Measurements from ENCODE around the gene PANX3.
A peak's percentile ranks its signal among the peaks of the same experiment; 100 is the strongest.

Gene PANX3

DNA sequence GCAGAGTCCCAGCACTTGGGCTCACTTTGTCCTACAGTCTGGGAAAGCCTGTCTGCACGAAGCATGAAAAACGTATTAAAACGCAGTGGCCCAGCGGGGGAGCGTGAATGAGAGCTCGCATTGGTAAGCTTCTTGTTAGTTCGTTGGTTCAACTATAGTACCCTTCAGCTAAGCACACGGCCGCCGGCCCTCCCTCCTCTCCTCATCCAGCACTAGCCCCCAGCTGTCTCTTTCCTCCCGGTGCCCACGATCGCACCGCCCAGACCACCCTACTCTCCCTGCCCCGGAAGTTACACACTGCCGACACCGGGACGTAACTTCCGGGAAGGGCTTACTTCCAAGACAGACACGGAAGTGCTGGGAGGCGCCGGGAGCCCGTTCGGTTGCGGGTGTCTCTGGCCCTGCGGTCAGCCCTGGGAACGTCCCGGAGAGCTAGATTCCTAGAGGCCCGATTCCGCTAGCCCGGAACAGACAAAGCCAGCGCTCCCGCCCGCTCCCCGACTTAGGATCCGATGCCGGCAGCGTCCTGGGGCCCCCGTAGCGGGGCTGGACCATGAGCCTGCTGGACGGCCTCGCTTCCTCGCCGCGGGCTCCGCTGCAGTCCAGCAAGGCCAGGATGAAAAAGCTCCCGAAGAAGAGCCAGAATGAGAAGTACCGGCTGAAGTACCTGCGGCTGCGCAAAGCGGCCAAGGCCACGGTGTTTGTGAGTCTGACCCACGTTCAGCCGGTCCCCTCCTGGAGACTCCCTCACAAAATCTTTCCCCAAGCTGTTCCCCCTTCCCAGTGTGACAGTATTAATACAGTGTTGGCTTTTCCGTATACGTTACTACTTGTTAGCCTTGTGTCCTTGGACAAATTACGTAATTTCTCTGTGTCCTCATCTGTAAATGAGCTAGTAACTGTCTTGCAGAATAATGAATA is 11.6 kb downstream of the PANX3 start, which contains the start of gene TBRG1:
TBRG1 (plus strand) TSS at position 334 of the 921 bp plus-strand sequence; CDS start at position 554, 220 bp downstream.
- Histone ChIP-seq H3K4me2 (ENCODE audit: low read length) (peak within 1 kb of the TSS; percentile 85), H3K36me3 (ENCODE audit: insufficient read depth, low read length) (peaks cover 30% of the 10 kb centered on the region), H3K4me1 (ENCODE audit: control insufficient read depth, insufficient read depth, low read length) (peaks cover 18% of the 10 kb centered on the region), H3K9me3 (replicated peaks; ENCODE audit: low read length) (no peaks in the 10 kb centered on the region), H3K27me3 (ENCODE audit: control insufficient read depth, insufficient read depth, low read length) (peaks cover 15% of the 10 kb centered on the region), H3K4me3 (ENCODE audit: low read length) (peak within 1 kb of the TSS; percentile 87), H3K9ac (ENCODE audit: low read depth, low read length) (peak within 1 kb of the TSS; percentile 98)

DNA sequence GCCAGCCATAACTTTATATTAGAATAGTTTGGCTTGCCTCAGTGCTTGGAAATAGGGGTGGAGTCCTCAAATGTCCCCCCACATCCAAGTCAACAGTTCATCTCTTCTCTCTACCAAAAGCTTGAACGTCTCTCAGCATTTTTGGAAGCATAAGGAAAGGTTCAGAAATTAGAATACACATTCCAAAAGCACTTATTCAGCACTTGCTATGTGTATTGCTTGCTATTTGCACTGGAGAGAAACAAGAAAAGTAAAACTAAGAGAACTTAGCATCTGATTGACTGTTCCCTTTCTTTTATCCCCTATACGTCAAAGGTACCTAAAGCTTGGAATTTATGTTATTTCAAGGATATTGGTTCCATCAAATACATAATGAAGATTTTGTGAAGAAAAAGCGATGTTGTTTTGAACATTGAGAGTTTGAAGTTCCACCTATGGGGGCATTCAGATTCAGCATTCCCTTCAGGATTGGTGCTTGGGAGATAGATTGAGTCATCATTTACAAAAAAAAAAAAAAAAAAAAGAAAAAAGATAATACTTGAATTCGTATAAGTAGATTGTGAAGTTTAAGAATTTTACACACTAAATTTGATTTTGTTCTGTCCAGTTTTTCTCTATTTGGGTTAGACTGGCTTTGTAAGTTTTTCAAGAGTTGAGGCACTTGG is 12.8 kb downstream of the PANX3 start:
- Histone ChIP-seq H3K9ac (ENCODE audit: low read depth, low read length) (peak overlapping the region; percentile 98), H3K36me3 (ENCODE audit: insufficient read depth, low read length) (peaks cover 38% of the 10 kb centered on the region), H3K27me3 (ENCODE audit: control insufficient read depth, insufficient read depth, low read length) (peaks cover 8% of the 10 kb centered on the region), H3K4me1 (ENCODE audit: control insufficient read depth, insufficient read depth, low read length) (peaks cover 18% of the 10 kb centered on the region), H3K9me3 (replicated peaks; ENCODE audit: low read length) (no peaks in the 10 kb centered on the region), H3K4me2 (ENCODE audit: low read length) (peak overlapping the region; percentile 85), H3K4me3 (ENCODE audit: low read length) (peak overlapping the region; percentile 87)

DNA sequence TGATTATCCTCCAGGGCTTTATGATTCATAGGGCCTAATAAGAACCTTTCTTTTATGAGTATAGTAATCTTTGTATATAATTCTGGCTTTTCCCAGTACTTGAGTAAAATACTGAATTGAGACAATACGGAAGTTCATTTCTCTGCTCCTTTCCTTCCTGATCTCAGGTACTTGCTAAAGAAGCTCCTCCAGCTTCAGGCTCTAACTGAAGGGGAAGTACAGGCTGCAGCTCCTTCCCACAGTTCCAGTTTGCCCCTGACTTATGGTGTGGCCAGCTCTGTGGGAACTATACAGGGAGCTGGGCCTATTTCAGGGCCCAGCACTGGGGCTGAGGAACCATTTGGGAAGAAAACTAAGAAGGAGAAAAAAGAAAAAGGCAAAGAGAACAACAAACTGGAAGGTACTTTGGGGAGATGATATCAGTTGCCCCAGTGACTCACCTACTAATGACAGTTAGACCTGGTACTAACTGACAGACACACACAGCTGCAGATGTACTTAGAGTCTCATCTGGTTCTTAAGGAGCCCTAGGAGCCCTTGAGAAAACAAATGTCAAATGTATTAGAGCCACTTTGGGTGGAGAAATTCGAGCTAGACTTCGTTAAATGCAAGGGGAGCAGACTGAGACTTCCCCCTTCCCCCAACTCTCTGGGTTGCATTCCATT is 14.4 kb downstream of the PANX3 start:
- Histone ChIP-seq H3K9ac (ENCODE audit: low read depth, low read length) (no peak overlapping the region), H3K36me3 (ENCODE audit: insufficient read depth, low read length) (peaks cover 47% of the 10 kb centered on the region), H3K9me3 (replicated peaks; ENCODE audit: low read length) (no peaks in the 10 kb centered on the region), H3K4me3 (ENCODE audit: low read length) (no peak overlapping the region), H3K4me2 (ENCODE audit: low read length) (peak overlapping the region; percentile 42), H3K4me1 (ENCODE audit: control insufficient read depth, insufficient read depth, low read length) (peaks cover 18% of the 10 kb centered on the region), H3K27me3 (ENCODE audit: control insufficient read depth, insufficient read depth, low read length) (no peaks in the 10 kb centered on the region)

DNA sequence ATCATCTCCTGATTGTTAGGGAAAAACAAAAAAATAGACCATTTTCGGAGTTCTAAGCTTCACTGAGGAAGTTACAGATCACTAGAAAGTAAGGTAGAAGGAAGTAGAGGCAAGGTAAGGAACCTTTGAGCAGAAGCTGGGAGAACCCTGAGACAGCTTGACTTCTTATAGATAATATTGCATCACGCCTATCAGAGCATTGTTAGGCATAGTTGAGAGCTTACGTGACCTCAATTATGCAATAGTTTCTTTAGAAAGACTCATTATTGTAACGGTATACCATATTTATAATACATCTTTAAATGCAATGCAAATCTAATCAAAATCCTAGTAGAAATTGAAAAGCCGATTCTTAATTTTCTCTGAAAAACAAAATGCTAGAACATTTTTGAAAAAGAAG is 16.3 kb downstream of the PANX3 start:
- peaks cover 12% of the 10 kb centered on the region for H3K4me1 ChIP-seq (ENCODE audit: control insufficient read depth, insufficient read depth, low read length)
- peaks cover 67% of the 10 kb centered on the region for H3K36me3 ChIP-seq (ENCODE audit: insufficient read depth, low read length)
- no peak overlapping the region for H3K4me3 ChIP-seq (ENCODE audit: low read length)
- H3K9me3 ChIP-seq (replicated peaks; ENCODE audit: low read length), result no peaks in the 10 kb centered on the region
- no peak overlapping the region for H3K4me2 ChIP-seq (ENCODE audit: low read length)
- no peaks in the 10 kb centered on the region for H3K27me3 ChIP-seq (ENCODE audit: control insufficient read depth, insufficient read depth, low read length)
- H3K9ac ChIP-seq (ENCODE audit: low read depth, low read length), result no peak overlapping the region

DNA sequence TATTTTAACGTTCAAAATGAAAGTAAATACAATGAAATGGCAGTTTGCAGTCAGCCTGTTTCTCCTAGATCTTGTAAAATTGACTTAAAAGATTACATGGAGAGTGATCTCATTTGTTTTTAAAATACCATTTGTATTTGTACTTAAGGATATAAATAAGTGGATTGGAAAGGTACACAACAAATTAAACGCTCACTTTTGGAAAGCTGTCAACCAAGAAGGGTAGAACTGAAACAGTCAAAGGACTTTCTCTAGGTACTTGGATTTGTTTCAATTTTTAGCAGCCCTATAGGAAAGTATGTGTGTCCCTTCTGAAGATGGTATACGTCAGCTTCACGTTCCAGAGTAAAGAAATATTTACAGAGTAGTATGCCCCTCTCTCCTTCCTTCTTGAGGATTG is 18.7 kb downstream of the PANX3 start:
- peaks cover 79% of the 10 kb centered on the region for H3K36me3 ChIP-seq (ENCODE audit: insufficient read depth, low read length)
- H3K4me1 ChIP-seq (ENCODE audit: control insufficient read depth, insufficient read depth, low read length), result peaks cover 7% of the 10 kb centered on the region
- no peak overlapping the region for H3K4me3 ChIP-seq (ENCODE audit: low read length)
- no peak overlapping the region for H3K4me2 ChIP-seq (ENCODE audit: low read length)
- no peaks in the 10 kb centered on the region for H3K9me3 ChIP-seq (replicated peaks; ENCODE audit: low read length)
- no peaks in the 10 kb centered on the region for H3K27me3 ChIP-seq (ENCODE audit: control insufficient read depth, insufficient read depth, low read length)
- H3K9ac ChIP-seq (ENCODE audit: low read depth, low read length), result no peak overlapping the region

DNA sequence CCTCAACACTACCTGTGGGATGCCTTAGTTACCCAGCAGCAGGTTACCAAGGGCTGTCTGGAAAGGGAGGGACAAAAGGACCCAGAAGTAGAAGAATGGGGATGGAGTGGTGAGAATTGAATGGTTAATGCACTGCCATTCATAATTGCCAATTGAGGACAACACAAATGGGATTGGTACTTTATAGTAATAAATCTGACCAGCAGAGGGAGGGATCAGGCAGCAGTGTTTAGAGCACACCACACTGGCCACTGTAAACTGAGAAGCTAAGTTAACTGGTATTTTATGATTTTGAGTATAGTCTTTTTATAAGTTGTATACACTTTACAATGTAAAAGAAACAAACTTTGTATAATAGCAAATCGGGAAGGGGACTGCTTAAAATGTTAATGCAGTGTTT is 22.1 kb downstream of the PANX3 start:
- Histone ChIP-seq H3K4me3 (ENCODE audit: low read length) (no peak overlapping the region), H3K4me1 (ENCODE audit: control insufficient read depth, insufficient read depth, low read length) (no peaks in the 10 kb centered on the region), H3K9ac (ENCODE audit: low read depth, low read length) (no peak overlapping the region), H3K4me2 (ENCODE audit: low read length) (no peak overlapping the region), H3K9me3 (replicated peaks; ENCODE audit: low read length) (no peaks in the 10 kb centered on the region), H3K36me3 (ENCODE audit: insufficient read depth, low read length) (peaks cover 75% of the 10 kb centered on the region), H3K27me3 (ENCODE audit: control insufficient read depth, insufficient read depth, low read length) (no peaks in the 10 kb centered on the region)

DNA sequence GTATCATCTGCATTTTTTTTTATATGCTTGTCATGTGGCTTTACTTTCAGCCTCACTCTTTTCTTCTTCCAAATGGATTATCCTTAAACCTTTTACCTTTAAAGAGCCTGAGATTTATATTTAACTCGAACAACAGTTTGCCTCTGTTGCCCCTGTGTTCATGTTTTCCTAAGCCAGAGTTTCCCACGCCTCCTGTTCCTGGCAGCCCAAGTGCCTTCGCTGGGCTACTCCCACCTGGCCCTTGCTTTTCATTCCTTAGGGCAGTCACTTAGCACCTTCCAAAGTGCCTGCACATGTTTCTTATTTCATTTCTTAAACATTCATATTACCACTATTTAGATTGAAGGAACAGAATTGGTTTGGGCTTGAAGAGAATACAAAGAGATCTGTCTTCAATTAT is 24.7 kb downstream of the PANX3 start:
- Histone ChIP-seq H3K9me3 (replicated peaks; ENCODE audit: low read length) (no peaks in the 10 kb centered on the region), H3K4me3 (ENCODE audit: low read length) (no peak overlapping the region), H3K27me3 (ENCODE audit: control insufficient read depth, insufficient read depth, low read length) (no peaks in the 10 kb centered on the region), H3K4me2 (ENCODE audit: low read length) (no peak overlapping the region), H3K4me1 (ENCODE audit: control insufficient read depth, insufficient read depth, low read length) (no peaks in the 10 kb centered on the region), H3K9ac (ENCODE audit: low read depth, low read length) (no peak overlapping the region), H3K36me3 (ENCODE audit: insufficient read depth, low read length) (peaks cover 61% of the 10 kb centered on the region)

DNA sequence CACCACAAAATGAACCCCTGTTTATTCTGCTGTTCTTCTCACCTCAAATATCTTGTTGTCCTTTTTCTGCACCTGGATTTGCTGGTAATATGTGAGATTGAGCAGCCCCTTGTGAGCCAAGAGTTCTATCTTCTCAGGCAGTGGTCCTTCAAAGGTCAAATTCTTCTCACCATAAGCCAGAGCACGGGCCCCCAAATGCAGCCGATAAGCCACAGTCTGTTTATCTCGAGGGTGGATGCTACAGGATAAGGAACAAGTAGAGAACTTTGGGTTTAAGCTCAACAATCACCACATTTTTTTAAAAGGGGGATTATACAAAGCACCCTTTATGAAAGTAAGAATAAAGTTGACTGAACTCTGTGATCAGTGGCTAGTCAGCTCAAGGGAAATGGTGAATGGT is 27.3 kb downstream of the PANX3 start:
- H3K4me1 ChIP-seq (ENCODE audit: control insufficient read depth, insufficient read depth, low read length), result peaks cover 9% of the 10 kb centered on the region
- H3K9ac ChIP-seq (ENCODE audit: low read depth, low read length), result no peak overlapping the region
- peaks cover 36% of the 10 kb centered on the region for H3K36me3 ChIP-seq (ENCODE audit: insufficient read depth, low read length)
- H3K27me3 ChIP-seq (ENCODE audit: control insufficient read depth, insufficient read depth, low read length), result no peaks in the 10 kb centered on the region
- H3K9me3 ChIP-seq (replicated peaks; ENCODE audit: low read length), result no peaks in the 10 kb centered on the region
- H3K4me3 ChIP-seq (ENCODE audit: low read length), result no peak overlapping the region
- no peak overlapping the region for H3K4me2 ChIP-seq (ENCODE audit: low read length)

DNA sequence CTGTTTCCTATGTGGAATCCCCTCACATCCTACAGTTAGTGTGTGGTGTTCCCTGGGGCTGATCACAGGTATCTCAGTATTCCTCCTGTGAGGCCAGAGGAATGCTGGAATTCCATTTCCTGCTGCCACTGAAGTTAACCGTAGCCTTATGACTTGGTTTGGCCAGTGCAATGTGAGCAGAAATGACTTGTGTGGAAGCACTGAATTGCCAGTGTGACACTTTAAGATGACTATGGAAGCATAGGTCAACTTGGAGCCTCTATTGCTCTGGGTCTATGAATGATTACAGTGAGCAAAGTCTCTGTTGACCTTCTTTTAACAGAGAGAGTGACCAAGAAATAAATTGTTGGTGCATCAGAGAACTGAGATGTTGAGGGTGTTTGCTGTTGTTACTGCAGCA is 28.0 kb downstream of the PANX3 start:
- no peak overlapping the region for H3K4me2 ChIP-seq (ENCODE audit: low read length)
- H3K36me3 ChIP-seq (ENCODE audit: insufficient read depth, low read length), result peaks cover 32% of the 10 kb centered on the region
- no peaks in the 10 kb centered on the region for H3K9me3 ChIP-seq (replicated peaks; ENCODE audit: low read length)
- no peaks in the 10 kb centered on the region for H3K27me3 ChIP-seq (ENCODE audit: control insufficient read depth, insufficient read depth, low read length)
- no peak overlapping the region for H3K4me3 ChIP-seq (ENCODE audit: low read length)
- H3K9ac ChIP-seq (ENCODE audit: low read depth, low read length), result no peak overlapping the region
- H3K4me1 ChIP-seq (ENCODE audit: control insufficient read depth, insufficient read depth, low read length), result peaks cover 14% of the 10 kb centered on the region

DNA sequence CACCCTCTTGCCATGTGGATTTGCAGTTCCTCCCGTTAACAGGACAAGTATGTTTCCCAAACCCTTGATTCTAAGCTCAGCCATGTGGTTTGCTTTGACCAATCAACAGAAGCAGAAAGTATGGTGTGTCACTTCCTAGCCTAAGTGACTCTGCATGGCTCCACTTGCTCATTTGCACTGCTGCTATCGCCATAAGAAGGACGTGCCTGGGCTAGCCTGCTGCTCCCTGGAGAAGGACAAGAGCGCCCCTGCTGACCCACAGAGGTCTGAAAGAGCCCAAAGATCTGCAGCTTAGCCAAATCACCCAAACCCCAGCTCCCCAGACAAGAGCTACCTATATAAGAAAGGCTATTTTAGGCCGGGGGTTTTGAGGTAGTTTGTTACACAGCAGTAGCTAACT is 29.4 kb downstream of the PANX3 start:
- Histone ChIP-seq H3K9ac (ENCODE audit: low read depth, low read length) (no peak overlapping the region), H3K4me2 (ENCODE audit: low read length) (no peak overlapping the region), H3K9me3 (replicated peaks; ENCODE audit: low read length) (no peaks in the 10 kb centered on the region), H3K27me3 (ENCODE audit: control insufficient read depth, insufficient read depth, low read length) (no peaks in the 10 kb centered on the region), H3K4me3 (ENCODE audit: low read length) (no peak overlapping the region), H3K4me1 (ENCODE audit: control insufficient read depth, insufficient read depth, low read length) (peaks cover 19% of the 10 kb centered on the region), H3K36me3 (ENCODE audit: insufficient read depth, low read length) (peaks cover 24% of the 10 kb centered on the region)

DNA sequence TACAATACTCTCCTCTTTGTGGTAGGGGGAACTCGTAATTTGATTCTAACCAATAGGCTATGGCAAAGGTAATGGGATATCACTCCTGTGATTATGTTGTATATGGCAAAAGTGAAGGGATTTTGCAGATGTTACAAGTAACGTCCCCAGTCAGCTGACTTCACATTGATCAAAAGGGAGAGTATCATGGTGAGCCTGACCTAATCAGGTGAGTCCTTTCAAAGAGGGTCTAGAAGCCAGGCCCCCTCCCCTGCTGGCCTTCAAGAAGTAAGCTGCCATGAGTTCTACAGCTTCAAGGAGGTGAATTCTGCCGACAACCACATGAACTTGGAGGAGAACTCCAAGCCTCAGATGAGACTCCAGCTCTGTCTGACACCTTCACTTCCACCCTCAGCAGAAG is 31.4 kb downstream of the PANX3 start:
- Histone ChIP-seq H3K9ac (ENCODE audit: low read depth, low read length) (no peak overlapping the region), H3K4me1 (ENCODE audit: control insufficient read depth, insufficient read depth, low read length) (peaks cover 19% of the 10 kb centered on the region), H3K36me3 (ENCODE audit: insufficient read depth, low read length) (peaks cover 11% of the 10 kb centered on the region), H3K4me2 (ENCODE audit: low read length) (no peak overlapping the region), H3K9me3 (replicated peaks; ENCODE audit: low read length) (no peaks in the 10 kb centered on the region), H3K27me3 (ENCODE audit: control insufficient read depth, insufficient read depth, low read length) (no peaks in the 10 kb centered on the region), H3K4me3 (ENCODE audit: low read length) (no peak overlapping the region)

Data from skeletal muscle satellite cell (primary cell).